Gastrocnemius medialis (tissue), 4 donors: ENCODE data around the gene PCP4L1. TPM values are rescaled to one million over a fixed set of nuclear protein-coding genes. Genes with fewer than 3 reads are reported as not detected.
"Not testable (repeated sequence)": the region's sequence is repeated elsewhere in the genome, so short reads cannot be mapped to it uniquely, and the experiment has no call there.

Experiments
- ATAC-seq, 2 donors: fragments of 150-250 bp; one replicate each; pipeline ENCODE4 v1.9.1; 2016
- DNase-seq, 2 donors: peaks; one replicate each; pipeline ENCODE4 v3.0.0-alpha.2; 2019
- H3K27ac ChIP-seq, 4 donors: fragments of 200-600 bp; sonication (generic); 1 replicate in 1 of 4; 2 replicates in 3 of 4; pipeline ENCODE4 v1.5.1; 2016 to 2018; ENCODE audit warnings: mild to moderate bottlenecking in 2 of 4, moderate library complexity in 1 of 4
- H3K27me3 ChIP-seq, 3 donors: fragments of 200-600 bp; sonication (generic) in 2 of 3; 1 replicate in 1 of 3; 2 replicates in 2 of 3; pipeline versions ENCODE4 v1.5.1 to v1.6.0; 2016 to 2019; ENCODE audit warnings: mild to moderate bottlenecking in 1 of 3, moderate library complexity in 1 of 3
- H3K36me3 ChIP-seq, 2 donors: fragments of 200-600 bp; sonication (generic) in 1 of 2; one replicate each; pipeline ENCODE4 v1.5.1; 2017 to 2018
- H3K4me1 ChIP-seq, 2 donors: fragments of 200-600 bp; sonication (generic) in 1 of 2; one replicate each; pipeline ENCODE4 v1.5.1; 2016 to 2017; ENCODE audit warnings: mild to moderate bottlenecking in 2 of 2
- H3K4me3 ChIP-seq, 4 donors: fragments of 200-600 bp; sonication (generic) in 3 of 4; 1 replicate in 1 of 4; 2 replicates in 3 of 4; pipeline ENCODE4 v1.5.1; 2016 to 2019; ENCODE audit warnings: mild to moderate bottlenecking in 2 of 4
- H3K9me3 ChIP-seq, 3 donors: fragments of 200-600 bp; sonication (generic) in 2 of 3; 1 replicate in 1 of 3; 2 replicates in 2 of 3; pipeline ENCODE4 v1.5.1; 2016 to 2019
- CTCF ChIP-seq, 5 experiments: fragments of 450-650 bp in 3 of 5; fragments of 200-600 bp in 2 of 5; sonication (generic) in 2 of 5; IDR thresholded peaks in 4 of 5; conservative IDR thresholded peaks in 1 of 5; 1 replicate in 4 of 5; 2 replicates in 1 of 5; pipeline ENCODE4 v1.5.1; 2016 to 2019; ENCODE audit warnings: antibody characterized with exemption in 5 of 5, mild to moderate bottlenecking in 3 of 5, moderate library complexity in 3 of 5
- POLR2A ChIP-seq, 2 donors: fragments of 450-650 bp; IDR thresholded peaks; one replicate each; pipeline ENCODE4 v1.6.1; 2017; ENCODE audit warnings: antibody characterized with exemption in 2 of 2, mild to moderate bottlenecking in 2 of 2, moderate library complexity in 2 of 2
- in situ Hi-C, 4 donors: fragments of 200-750 bp; cut with MboI; loops; one replicate each; pipeline versions ENCODE4 v1.15.0 to v1.8.0; 2017; ENCODE audit warnings: low sequenced_read_pairs in 4 of 4
- intact Hi-C: fragments of 100-400 bp; cut with DNase I; formaldehyde crosslinking; loops from one replicate; pipeline ENCODE4 v1.15.1; 2023; ENCODE audit warnings: low total_unique reads
- total RNA-seq, 4 donors: library from RNA; depleted of rRNA; stranded (reverse); fragments of >200 nt; gene quantifications; one replicate each; pipeline versions ENCODE4 v1.1.0 to v1.2.3, GENCODE V29; 2016

The PCP4L1 gene
- total RNA-seq, 4 donors from 2014 or later, result not detected

DNA sequence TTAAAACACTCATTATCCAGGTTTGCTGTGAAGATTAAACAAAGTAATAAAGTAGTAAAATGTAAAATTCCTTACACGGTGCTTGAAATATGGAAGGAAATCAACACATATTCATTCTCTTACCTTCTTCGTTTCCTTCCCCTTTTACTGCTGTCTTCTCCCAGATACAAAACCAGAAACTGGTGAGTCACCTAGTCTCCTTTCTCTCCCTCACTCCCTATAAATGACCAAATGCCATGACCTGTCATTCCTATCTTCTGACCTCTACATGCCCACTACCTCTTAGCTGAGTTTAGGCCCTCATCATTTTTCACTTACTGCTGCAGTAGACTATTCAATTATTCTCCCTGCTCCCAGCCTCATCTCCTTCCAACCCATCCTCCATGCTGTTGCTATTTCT lies 16.2 kb upstream of the PCP4L1 start:
- Histone ChIP-seq H3K4me3 (no peak overlapping the region), H3K9me3 (no peaks in the 10 kb centered on the region), H3K36me3 (no peaks in the 10 kb centered on the region), H3K4me1 (no peaks in the 10 kb centered on the region), H3K27ac (no peak overlapping the region), H3K27me3 (no peaks in the 10 kb centered on the region)
- intact Hi-C loops (no loop called here), in situ Hi-C loops (no loop called here)
- no peak for DNase-seq
- no peak for ATAC-seq
- TF ChIP-seq CTCF (IDR thresholded peaks at IDR 0.05 in 4 of 5, conservative IDR thresholded peaks at IDR 0.05 in 1 of 5) (no peak), POLR2A (IDR thresholded peaks at IDR 0.05) (no peak)

- Histone ChIP-seq H3K36me3 (no peaks in the 10 kb centered on the region), H3K4me3 (no peak overlapping the region), H3K27me3 (no peaks in the 10 kb centered on the region), H3K4me1 (no peaks in the 10 kb centered on the region), H3K27ac (no peak overlapping the region), H3K9me3 (no peaks in the 10 kb centered on the region)
- no peak for TF ChIP-seq POLR2A (IDR thresholded peaks at IDR 0.05)
- no peak for TF ChIP-seq CTCF (IDR thresholded peaks at IDR 0.05 in 4 of 5, conservative IDR thresholded peaks at IDR 0.05 in 1 of 5)
- in situ Hi-C loops, result no loop called here
- no peak for DNase-seq
- ATAC-seq, result no peak
- intact Hi-C loops, result no loop called here
Measured at GRCh38 chr1:161244888-161245287, 13.7 kb upstream of the PCP4L1 start.

DNA sequence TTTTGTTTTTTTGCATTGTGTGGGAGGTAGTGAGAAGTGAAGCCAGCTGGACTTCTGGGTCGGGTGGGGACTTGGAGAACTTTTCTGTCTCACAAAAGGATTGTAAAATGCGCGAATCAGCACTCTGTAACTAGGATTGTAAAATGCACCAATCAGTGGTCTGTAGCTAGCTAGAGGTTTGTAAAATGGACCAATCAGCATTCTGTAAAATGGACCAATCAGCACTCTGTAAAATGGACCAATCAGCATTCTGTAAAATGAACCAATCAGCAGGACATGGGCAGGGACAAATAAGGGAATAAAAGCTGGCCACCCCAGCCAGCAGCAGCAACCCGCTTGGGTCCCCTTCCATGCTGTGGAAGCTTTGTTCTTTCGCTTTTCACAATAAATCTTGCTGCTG lies 8.4 kb upstream of the PCP4L1 start:
- H3K36me3 ChIP-seq, H3K27me3 ChIP-seq, H3K4me3 ChIP-seq, in situ Hi-C loops, H3K9me3 ChIP-seq, DNase-seq, intact Hi-C loops, ATAC-seq, H3K27ac ChIP-seq, H3K4me1 ChIP-seq: not testable (repeated sequence)

GRCh38 chr1:161250829-161251228 lies 7.7 kb upstream of the PCP4L1 start:
- intact Hi-C loops (no loop called here), in situ Hi-C loops (no loop called here)
- no peak for DNase-seq
- no peak for TF ChIP-seq CTCF (IDR thresholded peaks at IDR 0.05 in 4 of 5, conservative IDR thresholded peaks at IDR 0.05 in 1 of 5)
- TF ChIP-seq POLR2A (IDR thresholded peaks at IDR 0.05), result no peak
- no peaks in the 10 kb centered on the region for H3K27me3 ChIP-seq
- H3K9me3 ChIP-seq, result no peaks in the 10 kb centered on the region
- no peaks in the 10 kb centered on the region for H3K4me1 ChIP-seq
- H3K27ac ChIP-seq, result no peak overlapping the region
- H3K4me3 ChIP-seq, result no peak overlapping the region
- no peak for ATAC-seq
- no peaks in the 10 kb centered on the region for H3K36me3 ChIP-seq

DNA sequence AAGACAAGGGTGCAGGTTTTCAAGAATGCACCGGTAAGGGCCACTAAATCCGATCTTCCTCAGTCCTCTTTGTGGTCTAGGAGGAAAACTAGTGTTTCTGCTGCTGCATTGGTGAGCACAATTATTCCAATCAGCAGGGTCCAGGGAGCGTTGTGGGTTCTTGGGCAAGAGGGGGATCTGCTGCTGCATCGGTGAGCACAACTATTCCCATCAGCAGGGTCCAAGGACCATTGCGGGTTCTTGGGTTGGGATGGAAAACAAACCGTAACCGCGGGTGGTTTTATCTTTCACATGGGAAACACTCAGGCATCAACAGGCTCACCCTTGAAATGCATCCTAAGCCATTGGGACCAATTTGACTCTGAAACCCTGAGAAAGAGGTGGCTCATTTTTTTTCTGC lies 7.0 kb upstream of the PCP4L1 start:
- Histone ChIP-seq H3K36me3 (no peaks in the 10 kb centered on the region), H3K27ac (no peak overlapping the region), H3K4me1 (no peaks in the 10 kb centered on the region), H3K27me3 (peaks cover 0 to 2% (median 0%) of the 10 kb centered on the region in 3 donors), H3K4me3 (no peak overlapping the region), H3K9me3 (peaks cover 0 to under 1% (median 0%) of the 10 kb centered on the region in 3 donors)
- ATAC-seq (no peak), DNase-seq (no peak)
- in situ Hi-C loops (no loop called here), intact Hi-C loops (no loop called here)
- TF ChIP-seq POLR2A (IDR thresholded peaks at IDR 0.05) (no peak), CTCF (IDR thresholded peaks at IDR 0.05 in 4 of 5, conservative IDR thresholded peaks at IDR 0.05 in 1 of 5) (no peak)

DNA sequence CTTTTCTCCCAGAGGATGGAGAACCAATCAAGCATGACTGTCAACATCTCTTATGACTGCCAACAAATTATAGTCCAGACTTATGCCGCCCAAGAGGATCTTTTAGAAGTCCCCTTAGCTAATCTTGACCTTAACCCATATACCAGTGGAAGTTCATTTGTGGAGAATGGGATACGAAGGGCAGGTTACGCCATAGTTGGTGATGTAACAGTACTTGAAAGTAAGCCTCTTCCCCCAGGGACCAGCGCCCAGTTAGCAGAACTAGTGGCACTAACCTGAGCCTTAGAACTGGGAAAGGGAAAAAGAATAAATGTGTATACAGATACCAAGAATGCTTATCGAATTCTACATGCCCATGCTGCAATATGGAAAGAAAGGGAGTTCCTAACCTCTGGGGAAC lies 3.2 kb upstream of the PCP4L1 start:
- H3K4me3 ChIP-seq, in situ Hi-C loops, H3K36me3 ChIP-seq, ATAC-seq, H3K9me3 ChIP-seq, DNase-seq, H3K4me1 ChIP-seq, intact Hi-C loops, H3K27ac ChIP-seq: not testable (repeated sequence)
- peaks cover 22 to 38% (median 34%) of the 10 kb centered on the region in 3 donors for H3K27me3 ChIP-seq

- ATAC-seq, H3K9me3 ChIP-seq, H3K4me3 ChIP-seq, H3K27ac ChIP-seq, DNase-seq, intact Hi-C loops, H3K36me3 ChIP-seq, H3K4me1 ChIP-seq, in situ Hi-C loops: not testable (repeated sequence)
- H3K27me3 ChIP-seq, result peaks cover 30 to 45% (median 41%) of the 10 kb centered on the region in 3 donors
Measured at GRCh38 chr1:161255955-161256520, 2.5 kb upstream of the PCP4L1 start.

GRCh38 chr1:161257109-161257508 lies 1.4 kb upstream of the PCP4L1 start:
- DNase-seq, H3K27ac ChIP-seq, H3K4me1 ChIP-seq, H3K9me3 ChIP-seq, H3K36me3 ChIP-seq, intact Hi-C loops, H3K4me3 ChIP-seq, ATAC-seq, in situ Hi-C loops: not testable (repeated sequence)
- peaks cover 38 to 46% (median 41%) of the 10 kb centered on the region in 3 donors for H3K27me3 ChIP-seq
